Gastrocnemius medialis (tissue), 4 donors: ENCODE data around the gene KLHL18.

ENCODE experiments used
- POLR2A ChIP-seq, 2 donors: fragments of 450-650 bp; IDR thresholded peaks; one replicate each; pipeline ENCODE4 v1.6.1; 2017; ENCODE audit warnings: antibody characterized with exemption in 2 of 2, mild to moderate bottlenecking in 2 of 2, moderate library complexity in 2 of 2
- TF ChIP-seq, protein P1 (sequence below), 5 experiments: fragments of 450-650 bp in 3 of 5; fragments of 200-600 bp in 2 of 5; sonication (generic) in 2 of 5; IDR thresholded peaks in 4 of 5; conservative IDR thresholded peaks in 1 of 5; 1 replicate in 4 of 5; 2 replicates in 1 of 5; pipeline ENCODE4 v1.5.1; 2016 to 2019; ENCODE audit warnings: antibody characterized with exemption in 5 of 5, mild to moderate bottlenecking in 3 of 5, moderate library complexity in 3 of 5

- TF ChIP-seq, protein P1, sequence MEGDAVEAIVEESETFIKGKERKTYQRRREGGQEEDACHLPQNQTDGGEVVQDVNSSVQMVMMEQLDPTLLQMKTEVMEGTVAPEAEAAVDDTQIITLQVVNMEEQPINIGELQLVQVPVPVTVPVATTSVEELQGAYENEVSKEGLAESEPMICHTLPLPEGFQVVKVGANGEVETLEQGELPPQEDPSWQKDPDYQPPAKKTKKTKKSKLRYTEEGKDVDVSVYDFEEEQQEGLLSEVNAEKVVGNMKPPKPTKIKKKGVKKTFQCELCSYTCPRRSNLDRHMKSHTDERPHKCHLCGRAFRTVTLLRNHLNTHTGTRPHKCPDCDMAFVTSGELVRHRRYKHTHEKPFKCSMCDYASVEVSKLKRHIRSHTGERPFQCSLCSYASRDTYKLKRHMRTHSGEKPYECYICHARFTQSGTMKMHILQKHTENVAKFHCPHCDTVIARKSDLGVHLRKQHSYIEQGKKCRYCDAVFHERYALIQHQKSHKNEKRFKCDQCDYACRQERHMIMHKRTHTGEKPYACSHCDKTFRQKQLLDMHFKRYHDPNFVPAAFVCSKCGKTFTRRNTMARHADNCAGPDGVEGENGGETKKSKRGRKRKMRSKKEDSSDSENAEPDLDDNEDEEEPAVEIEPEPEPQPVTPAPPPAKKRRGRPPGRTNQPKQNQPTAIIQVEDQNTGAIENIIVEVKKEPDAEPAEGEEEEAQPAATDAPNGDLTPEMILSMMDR (IDR thresholded peaks at IDR 0.05 in 4 of 5, conservative IDR thresholded peaks at IDR 0.05 in 1 of 5), result peak in 2 of 5 experiments; percentile 50 to 63
- no peak for TF ChIP-seq POLR2A (IDR thresholded peaks at IDR 0.05)
These were observed 88.3 kb downstream of the KLHL18 start for GRCh38 chr3:47370887-47371697.
